Upper lobe of left lung (tissue), 6 donors: Measurements from ENCODE around the gene LIPK. TPM values are rescaled to one million over a fixed set of nuclear protein-coding genes. Genes with fewer than 3 reads are reported as not detected.

ENCODE experiments used
- ATAC-seq, 2 donors: fragments of 200-7000 bp; cut with Tn5 transposase; one replicate each; pipeline ENCODE4 v1.9.1; 2022; ENCODE audit warnings: mild to moderate bottlenecking in 2 of 2, moderate library complexity in 2 of 2; ENCODE audit not compliant: low FRiP score in 2 of 2
- DNase-seq, 2 donors: peaks; one replicate each; pipeline ENCODE4 v3.0.0-alpha.2; 2019 to 2020
- H3K27ac ChIP-seq, 4 donors: fragments of 200-600 bp; sonication (generic); one replicate each; pipeline ENCODE4 v1.5.1; 2016 to 2019
- H3K27me3 ChIP-seq, 4 donors: fragments of 200-600 bp; sonication (generic); one replicate each; pipeline ENCODE4 v1.5.1; 2017 to 2019
- H3K36me3 ChIP-seq, 4 donors: fragments of 200-600 bp; sonication (generic); one replicate each; pipeline ENCODE4 v1.5.1; 2016 to 2019
- H3K4me1 ChIP-seq, 4 donors: fragments of 200-600 bp; sonication (generic); one replicate each; pipeline ENCODE4 v1.5.1; 2018 to 2019
- H3K4me3 ChIP-seq, 4 donors: fragments of 200-600 bp; sonication (generic); one replicate each; pipeline ENCODE4 v1.5.1; 2017 to 2019; ENCODE audit warnings: mild to moderate bottlenecking in 2 of 4, moderate library complexity in 1 of 4
- H3K9me3 ChIP-seq, 4 donors: fragments of 200-600 bp; sonication (generic); one replicate each; pipeline ENCODE4 v1.5.1; 2018 to 2019
- CTCF ChIP-seq, 6 experiments: fragments of 450-650 bp in 4 of 6; fragments of 200-600 bp in 2 of 6; sonication (generic) in 2 of 6; IDR thresholded peaks; one replicate each; pipeline ENCODE4 v1.5.1; 2016 to 2019; ENCODE audit warnings: antibody characterized with exemption in 6 of 6
- EP300 ChIP-seq, 4 donors: sonication (generic); formaldehyde crosslinking; IDR thresholded peaks; one replicate each; pipeline ENCODE4 v1.5.1; 2017; ENCODE audit warnings: antibody characterized with exemption in 4 of 4, control low read depth in 2 of 4
- POLR2A ChIP-seq, 4 donors: fragments of 450-650 bp; IDR thresholded peaks; one replicate each; pipeline ENCODE4 v1.5.1; 2016 to 2017; ENCODE audit warnings: antibody characterized with exemption in 4 of 4, mild to moderate bottlenecking in 2 of 4
- POLR2AphosphoS5 ChIP-seq, 2 donors: sonication (generic); formaldehyde crosslinking; IDR thresholded peaks; one replicate each; pipeline ENCODE4 v1.5.1; 2017; ENCODE audit warnings: antibody characterized with exemption in 2 of 2
- WGBS, 2 donors: methylation state at CpG; one replicate each; pipeline ENCODE4 v1.1.5; 2017 to 2018; 5-methylcytosine and 5-hydroxymethylcytosine counted together
- total RNA-seq, 6 donors: library from RNA; depleted of rRNA in 4 of 6; stranded (reverse); fragments of >200 nt in 4 of 6; gene quantifications; one replicate each; pipeline versions ENCODE4 v1.1.0 to v1.2.1, GENCODE V29; 2016 to 2021
- donor health status: DM: no; HTN: no; CAD: no; lungs with moderate emphysema.
- donor health status: DM: no; HTN: yes; CAD: no; lungs with severe emphysema.

The LIPK gene
- total RNA-seq, 6 donors from 2014 or later = not detected

GRCh38 chr10:88765816-88766215 lies 59.8 kb downstream of the LIPK start:
- Histone ChIP-seq H3K27ac (no peak overlapping the region), H3K36me3 (no peaks in the 10 kb centered on the region), H3K4me1 (no peaks in the 10 kb centered on the region), H3K27me3 (no peaks in the 10 kb centered on the region), H3K4me3 (no peak overlapping the region), H3K9me3 (no peaks in the 10 kb centered on the region)
- DNase-seq = no peak
- TF ChIP-seq POLR2AphosphoS5 (IDR thresholded peaks at IDR 0.05) (no peak), CTCF (IDR thresholded peaks at IDR 0.05) (no peak), POLR2A (IDR thresholded peaks at IDR 0.05) (no peak), EP300 (IDR thresholded peaks at IDR 0.05) (no peak)
- WGBS, 2 donors = 50 to 60% methylated on average over 1 of the region's 1 CpG
- ATAC-seq = no peak

GRCh38 chr10:88769384-88769783 lies 63.3 kb downstream of the LIPK start:
- no peak overlapping the region for H3K27ac ChIP-seq
- DNase-seq (no peak), ATAC-seq (no peak)
- WGBS, 2 donors = 62 to 67% methylated on average over 1 of the region's 1 CpG
- no peak overlapping the region for H3K4me3 ChIP-seq
- H3K27me3 ChIP-seq = no peaks in the 10 kb centered on the region
- no peaks in the 10 kb centered on the region for H3K36me3 ChIP-seq
- H3K4me1 ChIP-seq = no peaks in the 10 kb centered on the region
- H3K9me3 ChIP-seq = no peaks in the 10 kb centered on the region
- TF ChIP-seq EP300 (IDR thresholded peaks at IDR 0.05) = no peak
- TF ChIP-seq POLR2A (IDR thresholded peaks at IDR 0.05) = no peak
- no peak for TF ChIP-seq CTCF (IDR thresholded peaks at IDR 0.05)
- TF ChIP-seq POLR2AphosphoS5 (IDR thresholded peaks at IDR 0.05) = no peak

- H3K4me1 ChIP-seq = no peaks in the 10 kb centered on the region
- 64 to 81% methylated on average over 2 of the region's 2 CpGs for WGBS, 2 donors
- no peaks in the 10 kb centered on the region for H3K36me3 ChIP-seq
- no peak overlapping the region for H3K27ac ChIP-seq
- no peaks in the 10 kb centered on the region for H3K9me3 ChIP-seq
- TF ChIP-seq POLR2A (IDR thresholded peaks at IDR 0.05) = no peak
- no peak for TF ChIP-seq POLR2AphosphoS5 (IDR thresholded peaks at IDR 0.05)
- no peak for TF ChIP-seq CTCF (IDR thresholded peaks at IDR 0.05)
- TF ChIP-seq EP300 (IDR thresholded peaks at IDR 0.05) = no peak
- no peaks in the 10 kb centered on the region for H3K27me3 ChIP-seq
- DNase-seq (no peak), ATAC-seq (no peak)
- no peak overlapping the region for H3K4me3 ChIP-seq
These were observed 75.2 kb downstream of the LIPK start for GRCh38 chr10:88781206-88781605.

- WGBS, 2 donors = 68 to 87% methylated on average over 3 of the region's 3 CpGs
- H3K4me3 ChIP-seq = no peak overlapping the region
- DNase-seq (no peak), ATAC-seq (no peak)
- TF ChIP-seq POLR2A (IDR thresholded peaks at IDR 0.05) = no peak
- no peak for TF ChIP-seq CTCF (IDR thresholded peaks at IDR 0.05)
- no peak for TF ChIP-seq POLR2AphosphoS5 (IDR thresholded peaks at IDR 0.05)
- TF ChIP-seq EP300 (IDR thresholded peaks at IDR 0.05) = no peak
- H3K27ac ChIP-seq = no peak overlapping the region
- no peaks in the 10 kb centered on the region for H3K9me3 ChIP-seq
- no peaks in the 10 kb centered on the region for H3K4me1 ChIP-seq
- H3K27me3 ChIP-seq = no peaks in the 10 kb centered on the region
- H3K36me3 ChIP-seq = no peaks in the 10 kb centered on the region
These were observed 76.2 kb downstream of the LIPK start for GRCh38 chr10:88782222-88782621.

GRCh38 chr10:88783724-88784123 lies 77.7 kb downstream of the LIPK start:
- H3K27me3 ChIP-seq = no peaks in the 10 kb centered on the region
- no peak for DNase-seq
- no peaks in the 10 kb centered on the region for H3K9me3 ChIP-seq
- no peak for ATAC-seq
- H3K4me3 ChIP-seq = no peak overlapping the region
- WGBS, 2 donors = 54 to 61% methylated on average over 3 of the region's 3 CpGs
- H3K4me1 ChIP-seq = no peaks in the 10 kb centered on the region
- no peaks in the 10 kb centered on the region for H3K36me3 ChIP-seq
- no peak overlapping the region for H3K27ac ChIP-seq
- TF ChIP-seq POLR2AphosphoS5 (IDR thresholded peaks at IDR 0.05) = no peak
- TF ChIP-seq POLR2A (IDR thresholded peaks at IDR 0.05) = no peak
- no peak for TF ChIP-seq EP300 (IDR thresholded peaks at IDR 0.05)
- no peak for TF ChIP-seq CTCF (IDR thresholded peaks at IDR 0.05)
